HUES48 (cell line): Measurements from ENCODE around the gene CRYGA.
"Not testable (repeated sequence)": the region's sequence is repeated elsewhere in the genome, so short reads cannot be mapped to it uniquely, and the experiment has no call there.

Experiments
- H3K27ac ChIP-seq: one replicate; pipeline ENCODE4 v1.7.0; 2013; ENCODE audit warnings: low read depth, low read length, inconsistent platforms
- H3K27me3 ChIP-seq: 2 replicates; pipeline ENCODE4 v1.6.1; 2013; ENCODE audit warnings: mild to moderate bottlenecking, low read length; ENCODE audit not compliant: control insufficient read depth, insufficient read depth
- H3K36me3 ChIP-seq: 2 replicates; pipeline ENCODE4 v1.6.1; 2013; ENCODE audit warnings: low read length; ENCODE audit not compliant: control insufficient read depth, insufficient read depth
- H3K4me1 ChIP-seq: 2 replicates; pipeline ENCODE4 v1.6.1; 2013; ENCODE audit warnings: mild to moderate bottlenecking, low read length; ENCODE audit not compliant: control insufficient read depth, insufficient read depth
- H3K4me3 ChIP-seq: 2 replicates; pipeline ENCODE4 v1.5.1; 2013; ENCODE audit warnings: mild to moderate bottlenecking, low read depth, low read length
- H3K9ac ChIP-seq: 2 replicates; pipeline ENCODE4 v1.6.1; 2013; ENCODE audit warnings: mild to moderate bottlenecking, low read depth, low read length, moderate library complexity
- H3K9me3 ChIP-seq: 2 replicates; pipeline ENCODE4 v1.6.1; 2013; ENCODE audit warnings: low read length; ENCODE audit not compliant: control insufficient read depth, insufficient read depth

Gene CRYGA

DNA sequence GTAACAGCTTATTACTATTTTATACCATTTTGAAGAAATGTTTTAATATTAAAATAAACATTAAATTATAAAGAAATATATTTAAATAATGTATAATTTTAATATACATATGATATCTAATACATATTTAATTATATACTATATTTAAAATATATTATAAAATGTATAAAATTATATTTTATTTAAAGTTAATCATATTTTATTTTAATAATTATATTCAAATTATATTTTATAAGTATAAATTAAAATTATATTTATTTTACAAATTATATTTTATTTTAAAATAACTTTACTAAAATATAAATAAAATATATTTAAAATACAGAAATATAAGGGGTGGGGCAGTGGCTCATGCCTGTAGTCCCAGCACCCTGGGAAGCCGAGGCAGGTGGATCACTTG is 41.1 kb downstream of the CRYGA start:
- no peak overlapping the region for H3K4me3 ChIP-seq
- peaks cover 4% of the 10 kb centered on the region; the same call in 1 of the 2 replicates for H3K4me1 ChIP-seq
- no peaks in the 10 kb centered on the region for H3K36me3 ChIP-seq
- H3K27me3 ChIP-seq: no peaks in the 10 kb centered on the region
- H3K27ac ChIP-seq: no peak overlapping the region
- H3K9me3 ChIP-seq: no peaks in the 10 kb centered on the region
- H3K9ac ChIP-seq: no peak overlapping the region

- Histone ChIP-seq H3K4me1 (peaks cover under 1% of the 10 kb centered on the region; the same call in 1 of the 2 replicates), H3K27me3 (no peaks in the 10 kb centered on the region), H3K4me3 (no peak overlapping the region), H3K36me3 (no peaks in the 10 kb centered on the region), H3K9me3 (no peaks in the 10 kb centered on the region), H3K9ac (no peak overlapping the region), H3K27ac (no peak overlapping the region)
Measured at GRCh38 chr2:208118918-208119317, 44.5 kb downstream of the CRYGA start.

DNA sequence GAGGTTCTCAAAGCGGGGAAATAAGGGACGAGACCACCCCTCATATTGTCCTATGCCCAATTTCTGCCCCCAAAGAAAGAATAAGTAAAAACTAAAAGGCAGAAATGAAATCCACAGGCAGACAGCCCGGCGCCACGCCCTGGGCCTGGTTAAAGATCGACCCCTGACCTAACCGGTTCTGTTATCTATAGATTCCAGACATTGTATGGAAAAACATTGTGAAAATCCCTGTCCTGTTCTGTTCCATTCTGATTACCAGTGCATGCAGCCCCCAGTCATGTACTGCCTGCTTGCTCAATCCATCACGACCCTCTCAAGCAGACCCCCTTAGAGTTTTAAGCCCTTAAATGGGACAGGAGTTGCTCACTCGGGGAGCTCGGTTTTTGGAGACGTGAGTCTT is 46.0 kb downstream of the CRYGA start:
- H3K9ac ChIP-seq, H3K27ac ChIP-seq, H3K4me3 ChIP-seq, H3K9me3 ChIP-seq, H3K36me3 ChIP-seq, H3K27me3 ChIP-seq: not testable (repeated sequence)
- H3K4me1 ChIP-seq: peaks cover 13% of the 10 kb centered on the region

- no peak overlapping the region for H3K4me3 ChIP-seq
- no peaks in the 10 kb centered on the region for H3K27me3 ChIP-seq
- no peaks in the 10 kb centered on the region for H3K9me3 ChIP-seq
- H3K36me3 ChIP-seq: no peaks in the 10 kb centered on the region
- H3K27ac ChIP-seq: no peak overlapping the region
- H3K9ac ChIP-seq: no peak overlapping the region
- H3K4me1 ChIP-seq: peaks cover 22% of the 10 kb centered on the region
Measured at GRCh38 chr2:208112969-208113368, 50.4 kb downstream of the CRYGA start.

- not testable (repeated sequence) for H3K36me3 ChIP-seq, H3K27me3 ChIP-seq, H3K27ac ChIP-seq, H3K9me3 ChIP-seq, H3K9ac ChIP-seq, H3K4me3 ChIP-seq
- H3K4me1 ChIP-seq: peaks cover 26% of the 10 kb centered on the region
Measured at GRCh38 chr2:208112273-208112745, 51.1 kb downstream of the CRYGA start.
